Mesenchymal stem cell (in vitro differentiated cells and primary cell): ENCODE data around the gene MARVELD2.
"Not testable (repeated sequence)": the region's sequence is repeated elsewhere in the genome, so short reads cannot be mapped to it uniquely, and the experiment has no call there.

Source experiments
- DNase-seq: peaks from one replicate; pipeline ENCODE4 v3.0.0-alpha.2; 2013
- H2AFZ ChIP-seq: one replicate; pipeline ENCODE4 v1.6.1; 2013; ENCODE audit warnings: low read depth, mild to moderate bottlenecking, control low read depth, inconsistent platforms, low read length, moderate library complexity
- H2AK5ac ChIP-seq: 2 replicates; pipeline ENCODE4 v1.6.1; 2013; ENCODE audit warnings: low read length, moderate library complexity, mild to moderate bottlenecking, inconsistent platforms; ENCODE audit not compliant: severe bottlenecking
- H2BK120ac ChIP-seq: one replicate; pipeline ENCODE4 v1.6.1; 2013; ENCODE audit warnings: low read depth, mild to moderate bottlenecking, inconsistent platforms, low read length, moderate library complexity
- H2BK12ac ChIP-seq, 2 experiments: one replicate each; pipeline ENCODE4 v1.6.1; 2013; ENCODE audit warnings: inconsistent platforms in 2 of 2, low read length in 2 of 2, mild to moderate bottlenecking in 2 of 2, moderate library complexity in 2 of 2, control low read depth in 1 of 2
- H2BK15ac ChIP-seq: one replicate; pipeline ENCODE4 v1.6.1; 2013; ENCODE audit warnings: mild to moderate bottlenecking, low read depth, inconsistent platforms; ENCODE audit not compliant: poor library complexity, severe bottlenecking
- H2BK5ac ChIP-seq: 2 replicates; pipeline ENCODE4 v1.6.1; 2013; ENCODE audit warnings: low read depth, mild to moderate bottlenecking, low read length, control low read depth, inconsistent platforms; ENCODE audit not compliant: poor library complexity, severe bottlenecking
- H3K14ac ChIP-seq, 2 experiments: one replicate each; pipeline ENCODE4 v1.6.1; 2013; ENCODE audit warnings: inconsistent platforms in 2 of 2, low read length in 2 of 2, control low read depth in 1 of 2, mild to moderate bottlenecking in 1 of 2, moderate library complexity in 1 of 2
- H3K18ac ChIP-seq, 2 experiments: one replicate each; pipeline ENCODE4 v1.6.1; 2013; ENCODE audit warnings: inconsistent platforms in 2 of 2, low read length in 2 of 2, control low read depth in 1 of 2, low read depth in 1 of 2, mild to moderate bottlenecking in 1 of 2
- H3K23ac ChIP-seq, 2 experiments: one replicate each; pipeline ENCODE4 v1.6.1; 2013; ENCODE audit warnings: inconsistent platforms in 2 of 2, low read length in 2 of 2, mild to moderate bottlenecking in 2 of 2, moderate library complexity in 2 of 2, control low read depth in 1 of 2
- H3K27ac ChIP-seq: 2 replicates; pipeline ENCODE4 v1.5.1; 2013; ENCODE audit warnings: mild to moderate bottlenecking, moderate library complexity, low read length, control low read depth, inconsistent platforms; ENCODE audit not compliant: poor library complexity, severe bottlenecking
- H3K27me3 ChIP-seq, 2 experiments: 2 replicates each; pipeline versions ENCODE4 v1.6.1 to v1.7.0; 2013; ENCODE audit warnings: low read length in 2 of 2, mild to moderate bottlenecking in 2 of 2, moderate library complexity in 2 of 2, control low read depth in 1 of 2, inconsistent platforms in 1 of 2; ENCODE audit not compliant: control insufficient read depth in 1 of 2, insufficient read depth in 1 of 2
- H3K36me3 ChIP-seq, 2 experiments: 2 replicates each; pipeline versions ENCODE4 v1.6.1 to v1.7.0; 2013; ENCODE audit warnings: low read length in 2 of 2, control low read depth in 1 of 2, inconsistent platforms in 1 of 2, low read depth in 1 of 2, mild to moderate bottlenecking in 1 of 2; ENCODE audit not compliant: insufficient read depth in 2 of 2, control insufficient read depth in 1 of 2
- H3K4ac ChIP-seq, 2 experiments: one replicate each; pipeline ENCODE4 v1.6.1; 2013; ENCODE audit warnings: inconsistent platforms in 2 of 2, low read length in 2 of 2, mild to moderate bottlenecking in 2 of 2, moderate library complexity in 2 of 2, control low read depth in 1 of 2, low read depth in 1 of 2
- H3K4me1 ChIP-seq: 2 replicates; pipeline ENCODE4 v1.6.1; 2013; ENCODE audit warnings: low read depth, low read length, control low read depth; ENCODE audit not compliant: control insufficient read depth, insufficient read depth
- H3K4me2 ChIP-seq: 2 replicates; pipeline ENCODE4 v1.6.1; 2013; ENCODE audit warnings: low read length, mild to moderate bottlenecking, inconsistent platforms; ENCODE audit not compliant: poor library complexity, severe bottlenecking
- H3K4me3 ChIP-seq, 2 experiments: 2 replicates each; pipeline versions ENCODE4 v1.5.1 to v1.7.0; 2013; ENCODE audit warnings: low read length in 2 of 2, mild to moderate bottlenecking in 2 of 2, control low read depth in 1 of 2, low read depth in 1 of 2; ENCODE audit not compliant: insufficient read depth in 1 of 2
- H3K79me1 ChIP-seq: replicated peaks from 2 replicates; pipeline ENCODE4 v1.6.1; 2013; ENCODE audit warnings: mild to moderate bottlenecking, control low read depth, low read length, inconsistent platforms; ENCODE audit not compliant: poor library complexity, severe bottlenecking
- H3K9ac ChIP-seq: 2 replicates; pipeline ENCODE4 v1.7.0; 2013; ENCODE audit warnings: mild to moderate bottlenecking, low read length, moderate library complexity
- H3K9me3 ChIP-seq: 2 replicates; pipeline ENCODE4 v1.7.0; 2013; ENCODE audit warnings: mild to moderate bottlenecking, low read length; ENCODE audit not compliant: control insufficient read depth
- H4K8ac ChIP-seq: one replicate; pipeline ENCODE4 v1.6.1; 2013; ENCODE audit warnings: inconsistent platforms, mild to moderate bottlenecking, low read length, moderate library complexity
- H4K91ac ChIP-seq: one replicate; pipeline ENCODE4 v1.6.1; 2013; ENCODE audit warnings: mild to moderate bottlenecking, low read length, inconsistent platforms
- WGBS: methylation state at CpG from one replicate; pipeline ENCODE4 v1.1.7; 2013; ENCODE audit warnings: mixed read lengths; 5-methylcytosine and 5-hydroxymethylcytosine counted together

Gene MARVELD2

GRCh38 chr5:69478296-69478695, 63.4 kb downstream of the MARVELD2 start:
- whole genome bisulfite sequencing: 90% methylated on average over 7 of the region's 7 CpGs

GRCh38 chr5:69484891-69485290, 70.0 kb downstream of the MARVELD2 start:
- Histone ChIP-seq H3K79me1 (no peaks in the 10 kb centered on the region), H3K27me3 (peaks cover 0 to 16% of the 10 kb centered on the region in 2 experiments), H4K91ac (no peak overlapping the region), H2BK5ac (no peak overlapping the region), H2AFZ (no peak overlapping the region), H3K4me1 (peaks cover 2% of the 10 kb centered on the region), H2BK12ac (no peak overlapping the region), H4K8ac (no peak overlapping the region), H3K4ac (no peak overlapping the region), H3K27ac (peak overlapping the region; percentile 85), H3K9ac (no peak overlapping the region), H3K23ac (no peak overlapping the region), H2AK5ac (peak overlapping the region; percentile 95), H3K9me3 (no peaks in the 10 kb centered on the region), H2BK120ac (no peak overlapping the region), H3K14ac (no peak overlapping the region), H2BK15ac (no peak overlapping the region), H3K36me3 (no peaks in the 10 kb centered on the region), H3K4me3 (no peak overlapping the region), H3K4me2 (peak overlapping the region; percentile 23), H3K18ac (no peak overlapping the region)
- DNase-seq: peak; percentile 59
- WGBS: 77% methylated on average over 6 of the region's 7 CpGs

More at GRCh38 chr5:69478296-69478695, 63.4 kb downstream of the MARVELD2 start:
- H3K18ac ChIP-seq, H2BK15ac ChIP-seq, H2AK5ac ChIP-seq, H3K4ac ChIP-seq, H3K4me3 ChIP-seq, H2BK5ac ChIP-seq, H3K27me3 ChIP-seq, H3K36me3 ChIP-seq, H3K4me2 ChIP-seq, H4K91ac ChIP-seq, H3K9me3 ChIP-seq, H3K23ac ChIP-seq, H4K8ac ChIP-seq, H2AFZ ChIP-seq, H3K14ac ChIP-seq, H2BK12ac ChIP-seq, H3K4me1 ChIP-seq, H3K79me1 ChIP-seq, DNase-seq, H2BK120ac ChIP-seq, H3K9ac ChIP-seq, H3K27ac ChIP-seq: not testable (repeated sequence)

- Histone ChIP-seq H2AK5ac (peak overlapping the region; percentile 95), H2BK12ac (no peak overlapping the region), H4K91ac (no peak overlapping the region), H3K9me3 (no peaks in the 10 kb centered on the region), H3K23ac (no peak overlapping the region), H3K27me3 (peaks cover 0 to 21% of the 10 kb centered on the region in 2 experiments), H3K14ac (peak overlapping the region in 1 of 2 experiments; percentile 14), H3K4me3 (no peak overlapping the region), H3K4me2 (peak overlapping the region; percentile 23), H2AFZ (no peak overlapping the region), H2BK15ac (peak overlapping the region; percentile 67), H3K9ac (no peak overlapping the region), H2BK5ac (no peak overlapping the region), H3K36me3 (no peaks in the 10 kb centered on the region), H2BK120ac (no peak overlapping the region), H3K79me1 (no peaks in the 10 kb centered on the region), H3K27ac (peak overlapping the region; percentile 67), H3K4me1 (peaks cover 2% of the 10 kb centered on the region), H3K4ac (no peak overlapping the region), H4K8ac (no peak overlapping the region), H3K18ac (no peak overlapping the region)
- DNase-seq: no peak
- 90% methylated on average over 1 of the region's 1 CpG for WGBS
These were observed 70.6 kb downstream of the MARVELD2 start for GRCh38 chr5:69485471-69485870.

DNA sequence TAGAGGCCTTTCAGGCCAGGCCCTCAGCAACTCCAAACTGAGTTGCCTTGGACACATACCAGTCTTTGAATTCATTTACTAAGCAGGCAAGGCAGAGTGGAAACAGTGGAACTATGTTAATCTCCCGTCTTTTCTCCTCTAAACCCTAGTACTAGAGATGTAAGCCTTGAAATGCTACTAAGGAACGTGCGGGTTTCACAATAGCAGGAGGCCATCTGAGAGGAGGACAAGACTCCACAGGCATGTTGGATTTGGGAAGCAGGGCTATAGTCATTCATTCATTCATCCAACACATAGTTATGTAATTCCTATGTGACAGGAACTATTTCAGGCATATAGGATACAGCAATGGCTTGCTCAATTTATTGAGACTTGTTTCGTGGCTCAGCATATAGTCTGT, 74.3 kb downstream of the MARVELD2 start:
- Histone ChIP-seq H2AK5ac (no peak overlapping the region), H3K4me3 (no peak overlapping the region), H3K9me3 (no peaks in the 10 kb centered on the region), H3K18ac (no peak overlapping the region), H2BK120ac (no peak overlapping the region), H3K4me1 (peaks cover 20% of the 10 kb centered on the region), H4K91ac (no peak overlapping the region), H2BK5ac (no peak overlapping the region), H3K9ac (no peak overlapping the region), H3K4me2 (no peak overlapping the region), H2AFZ (no peak overlapping the region), H2BK15ac (no peak overlapping the region), H3K27me3 (peaks cover 0 to 57% of the 10 kb centered on the region in 2 experiments), H2BK12ac (no peak overlapping the region), H3K79me1 (peaks cover 2% of the 10 kb centered on the region), H3K4ac (no peak overlapping the region), H3K27ac (no peak overlapping the region), H3K36me3 (no peaks in the 10 kb centered on the region), H3K23ac (no peak overlapping the region), H3K14ac (no peak overlapping the region), H4K8ac (no peak overlapping the region)
- 90% methylated on average over 2 of the region's 4 CpGs for WGBS
- no peak for DNase-seq
